Stimulated activated CD4-positive, alpha-beta T cell treated with anti-CD3 and anti-CD28 coated beads, TNF-alpha, amount 100 ng/mL, for 4 hours (primary cell): ENCODE data around the gene CCDC83.
"Not testable (repeated sequence)": the region's sequence is repeated elsewhere in the genome, so short reads cannot be mapped to it uniquely, and the experiment has no call there.

Source experiments
- DNase-seq, 3 experiments: peaks; one replicate each; pipeline ENCODE4 v3.0.0-alpha.2; 2020; ENCODE audit warnings: low read depth in 3 of 3

Gene CCDC83

DNA sequence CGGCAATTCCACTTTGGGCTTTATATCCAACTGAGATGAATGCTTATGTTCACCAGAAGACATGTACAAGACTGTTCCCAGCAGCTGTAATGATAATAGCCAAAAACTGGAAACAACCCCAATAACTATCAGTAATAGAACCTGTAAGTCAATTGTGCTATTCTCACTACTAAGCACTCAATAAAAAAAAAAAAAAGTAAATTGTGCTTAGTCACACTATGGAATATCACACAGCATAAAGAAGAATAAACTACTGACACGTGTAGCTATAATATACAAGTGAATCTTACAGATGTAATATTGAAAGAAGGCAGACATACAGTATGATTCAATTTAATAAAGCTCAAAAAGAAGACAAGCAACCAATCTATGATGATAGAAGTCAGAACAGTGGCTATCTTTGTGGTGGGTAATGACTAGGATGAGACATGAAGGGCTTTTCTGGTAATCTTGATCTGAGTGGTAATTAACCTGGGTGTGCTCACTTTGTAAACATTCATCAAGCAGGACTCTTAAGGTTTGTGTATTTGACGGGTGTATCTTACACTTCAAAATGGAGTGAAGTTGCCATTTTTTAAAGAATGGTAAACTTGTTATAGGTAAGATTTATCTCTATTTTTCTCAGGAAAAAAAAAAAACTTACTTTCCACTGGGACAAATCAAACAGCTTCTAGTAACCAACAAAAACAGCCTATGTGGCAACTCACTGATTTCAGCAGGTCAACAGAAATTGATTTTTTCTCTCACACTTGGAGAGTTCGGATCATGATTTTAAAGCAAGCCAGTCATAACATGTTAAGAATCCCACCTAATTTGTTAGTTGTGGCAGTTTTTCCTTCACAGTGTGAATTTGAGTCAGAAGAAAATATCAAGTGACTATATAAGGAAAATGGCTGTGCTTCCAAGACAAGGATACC is 84.2 kb downstream of the CCDC83 start:
- DNase-seq = no peak

DNA sequence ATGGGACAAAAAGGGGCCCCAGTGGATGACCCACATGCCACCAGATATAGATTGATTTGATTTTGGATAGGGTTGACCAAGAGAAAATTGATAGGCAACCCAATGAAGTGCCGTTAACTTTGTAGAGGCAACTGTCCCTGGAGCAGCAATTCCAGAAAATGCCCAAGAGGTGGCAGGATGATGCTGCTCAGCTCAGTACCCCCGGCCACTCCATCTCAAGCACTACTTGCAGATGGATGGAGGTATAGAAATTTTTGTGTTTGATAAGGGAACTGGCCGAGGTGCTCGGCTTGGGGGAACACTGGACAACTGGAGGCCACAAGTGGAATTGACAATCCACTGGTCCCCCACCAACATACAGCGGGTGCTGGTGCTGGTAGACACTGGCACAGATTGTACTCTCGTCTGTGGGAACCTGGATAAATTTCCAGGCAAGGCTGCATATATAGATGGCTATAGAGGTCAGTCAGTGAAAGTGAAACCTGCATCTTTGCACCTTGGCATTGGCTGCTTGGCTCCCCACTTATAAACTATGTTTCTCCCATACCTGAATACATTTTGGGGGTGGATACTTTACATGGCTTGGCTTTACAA is 86.3 kb downstream of the CCDC83 start:
- no peak for DNase-seq

DNA sequence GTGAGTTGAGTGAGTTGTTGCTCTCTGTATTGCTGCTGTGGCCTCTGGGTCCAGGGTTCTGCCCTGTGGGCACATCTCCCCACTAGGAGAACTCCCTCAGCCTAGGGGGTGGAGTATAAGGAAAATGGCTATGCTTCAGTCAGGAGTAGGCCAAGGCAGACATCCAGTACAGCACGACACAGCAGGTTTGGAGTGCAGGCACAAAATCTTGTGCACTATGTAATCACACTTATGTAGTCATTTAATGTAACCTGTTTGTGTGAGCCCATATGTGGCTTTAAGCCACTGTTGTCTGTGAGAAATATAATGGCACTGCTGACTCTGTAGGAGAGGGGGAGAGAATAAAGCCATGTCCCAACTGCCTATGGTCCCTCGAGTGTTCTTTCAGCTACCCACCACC is 90.1 kb downstream of the CCDC83 start:
- no peak for DNase-seq

DNA sequence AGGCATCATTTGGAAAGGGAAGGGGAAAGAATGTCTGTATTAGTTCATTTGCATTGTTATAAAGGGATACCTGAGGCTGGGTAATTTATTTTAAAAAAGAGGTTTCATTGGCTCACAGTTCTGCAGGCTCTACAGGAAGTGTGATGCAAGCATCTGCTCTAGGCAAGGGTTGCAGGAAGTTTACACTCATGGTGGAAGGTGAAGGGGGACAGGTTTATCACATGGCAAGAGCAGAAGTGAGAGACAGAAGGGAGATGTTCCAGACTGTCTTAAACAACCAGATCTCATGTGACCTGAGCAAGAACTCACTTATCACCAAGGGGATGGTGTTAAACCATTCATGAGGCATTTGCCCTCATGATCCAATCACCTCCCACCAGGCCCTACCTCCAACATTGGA is 90.6 kb downstream of the CCDC83 start:
- DNase-seq = no peak

DNA sequence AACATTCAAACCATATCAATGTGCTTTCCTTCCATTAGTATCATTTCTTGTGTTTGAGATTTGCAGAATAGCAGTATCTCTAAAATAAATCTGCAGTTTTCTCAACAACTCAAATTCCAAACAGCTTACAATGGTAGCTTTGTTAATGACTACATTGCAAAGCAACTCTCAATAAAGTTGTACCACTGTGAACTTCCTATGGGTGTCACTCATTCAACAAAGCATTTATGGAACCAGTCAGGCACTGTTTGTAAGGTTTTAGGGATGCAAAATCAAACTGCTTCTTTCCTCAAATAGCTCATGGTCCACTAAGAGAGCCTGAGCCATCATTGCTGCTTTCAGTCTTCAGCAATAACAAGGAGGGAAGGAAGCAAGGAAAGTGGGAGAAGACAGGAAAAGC is 91.0 kb downstream of the CCDC83 start:
- DNase-seq = no peak

DNA sequence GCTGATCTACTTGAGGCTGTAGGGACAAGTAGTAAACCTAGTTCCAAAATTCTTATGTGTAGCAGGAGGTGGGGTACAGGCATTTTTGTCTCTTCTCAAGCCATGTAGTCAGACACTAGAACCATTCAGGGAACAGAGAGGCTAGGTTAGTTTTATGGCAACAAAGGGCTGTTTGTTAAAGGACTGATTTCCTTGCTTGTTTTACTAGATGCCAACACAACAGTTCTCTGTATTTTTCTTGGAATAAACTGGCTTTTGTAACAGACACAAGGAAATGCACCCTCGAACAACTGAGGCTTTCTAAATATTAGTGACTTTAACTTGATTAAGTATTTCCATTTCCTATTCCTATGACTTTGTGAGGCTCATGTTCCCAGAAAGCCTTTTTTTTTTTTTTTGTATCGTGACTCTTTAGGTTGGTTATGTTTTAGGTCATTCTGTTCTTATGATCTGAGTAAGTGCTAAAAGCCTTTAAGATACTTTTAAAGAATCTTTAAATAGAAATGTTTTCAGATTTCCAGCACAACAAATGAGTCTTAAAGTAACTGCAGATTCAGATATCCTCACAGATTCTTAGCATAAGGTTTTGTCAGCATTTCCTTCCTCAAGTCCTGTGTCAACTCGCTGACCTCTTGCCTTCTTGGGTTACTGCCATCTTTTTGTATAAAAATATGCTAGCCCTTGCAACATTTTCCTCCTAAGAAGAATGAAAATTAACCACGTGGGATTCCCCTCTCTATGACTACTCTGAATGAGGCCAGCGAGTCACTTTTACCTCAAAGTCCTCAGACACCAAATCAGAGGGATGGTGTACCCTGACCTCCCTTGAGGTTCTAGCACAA is 92.5 kb downstream of the CCDC83 start:
- no peak for DNase-seq

DNA sequence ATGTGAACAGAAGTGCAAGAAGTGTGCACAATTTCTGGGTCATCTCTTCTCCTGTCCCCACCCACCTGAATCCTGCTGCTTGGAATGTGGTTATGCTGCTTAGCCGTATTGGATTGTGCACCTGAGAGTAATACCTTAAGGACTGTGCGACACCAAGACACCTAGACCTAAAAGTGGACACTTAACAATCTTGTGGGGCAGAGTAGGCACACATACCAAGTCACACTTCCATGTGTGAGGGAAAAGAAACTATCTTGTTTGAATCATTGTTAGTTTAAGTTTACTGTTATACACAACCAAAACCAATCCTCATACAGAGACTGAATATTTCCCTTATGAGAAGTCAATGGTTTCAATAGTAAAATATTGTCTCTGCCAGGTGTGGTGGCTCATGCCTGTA is 93.7 kb downstream of the CCDC83 start:
- DNase-seq = no peak

DNA sequence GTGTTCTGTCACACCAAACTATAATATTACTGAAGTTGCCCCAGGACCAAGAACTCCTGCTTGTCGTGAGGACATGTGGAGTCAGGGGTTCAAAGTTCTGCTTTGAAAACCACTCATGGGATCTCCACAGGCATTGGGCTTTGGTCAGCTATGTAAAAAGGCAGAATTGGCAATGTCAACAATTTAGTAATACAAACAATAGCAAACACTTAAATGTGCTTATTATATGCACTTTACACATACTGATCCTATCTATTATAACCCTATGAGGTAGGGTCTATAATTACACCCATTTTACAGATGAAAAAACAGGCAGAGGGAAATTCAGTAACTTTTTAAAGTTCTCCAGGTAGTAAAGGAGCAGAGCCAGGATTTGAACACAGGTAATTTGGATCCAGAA is 94.6 kb downstream of the CCDC83 start:
- DNase-seq = no peak

DNA sequence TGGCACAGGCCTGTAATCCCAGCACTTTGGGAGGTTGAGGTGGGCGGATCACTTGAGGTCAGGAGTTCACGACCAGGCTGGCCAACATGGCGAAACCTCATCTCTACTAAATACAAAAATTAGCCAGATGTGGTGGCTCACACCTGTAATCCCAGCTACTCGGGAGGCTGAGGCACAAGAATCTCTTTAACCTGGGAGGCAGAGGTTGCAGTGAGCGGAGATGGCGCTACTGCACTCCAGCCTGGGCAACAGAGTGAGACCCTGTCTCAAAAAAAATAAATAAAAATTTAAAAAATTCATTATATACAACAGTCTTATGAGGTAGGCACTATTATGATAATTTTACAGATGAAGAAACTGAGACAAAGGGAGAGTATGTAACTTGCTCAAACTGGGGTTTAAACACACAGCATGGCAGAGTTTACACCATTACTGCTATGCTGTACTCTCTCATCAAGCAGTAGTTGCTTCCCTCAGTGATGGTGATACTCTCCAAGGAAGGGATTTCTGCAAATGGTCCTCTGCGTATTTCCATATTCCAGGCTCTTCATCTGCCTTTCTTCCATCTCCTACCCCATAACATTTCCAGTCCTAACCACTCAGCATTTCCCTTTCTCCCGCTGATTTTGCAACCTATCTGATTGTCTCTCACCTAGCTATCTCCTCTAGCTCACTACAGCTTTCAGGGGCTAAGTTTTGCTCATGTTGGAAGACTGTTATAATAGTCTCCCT is 95.3 kb downstream of the CCDC83 start:
- DNase-seq = no peak

DNA sequence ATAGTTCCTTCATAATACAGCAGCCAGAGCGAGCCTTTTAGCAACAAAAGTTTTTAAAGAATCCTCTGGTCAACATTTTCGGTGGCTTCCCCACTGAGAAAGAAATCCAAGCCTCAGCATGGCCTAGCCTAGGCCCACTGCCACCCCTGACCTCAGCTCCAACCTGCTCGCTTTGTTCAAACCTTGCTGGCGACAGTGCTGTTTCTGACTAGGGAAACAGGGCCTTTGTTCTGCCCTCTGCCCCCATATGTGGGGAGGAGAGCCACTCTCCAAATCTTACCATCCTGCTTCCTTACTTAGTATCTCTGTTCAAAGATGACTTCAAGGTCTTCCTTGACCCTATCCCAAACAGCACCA is 95.8 kb downstream of the CCDC83 start:
- DNase-seq = no peak

DNA sequence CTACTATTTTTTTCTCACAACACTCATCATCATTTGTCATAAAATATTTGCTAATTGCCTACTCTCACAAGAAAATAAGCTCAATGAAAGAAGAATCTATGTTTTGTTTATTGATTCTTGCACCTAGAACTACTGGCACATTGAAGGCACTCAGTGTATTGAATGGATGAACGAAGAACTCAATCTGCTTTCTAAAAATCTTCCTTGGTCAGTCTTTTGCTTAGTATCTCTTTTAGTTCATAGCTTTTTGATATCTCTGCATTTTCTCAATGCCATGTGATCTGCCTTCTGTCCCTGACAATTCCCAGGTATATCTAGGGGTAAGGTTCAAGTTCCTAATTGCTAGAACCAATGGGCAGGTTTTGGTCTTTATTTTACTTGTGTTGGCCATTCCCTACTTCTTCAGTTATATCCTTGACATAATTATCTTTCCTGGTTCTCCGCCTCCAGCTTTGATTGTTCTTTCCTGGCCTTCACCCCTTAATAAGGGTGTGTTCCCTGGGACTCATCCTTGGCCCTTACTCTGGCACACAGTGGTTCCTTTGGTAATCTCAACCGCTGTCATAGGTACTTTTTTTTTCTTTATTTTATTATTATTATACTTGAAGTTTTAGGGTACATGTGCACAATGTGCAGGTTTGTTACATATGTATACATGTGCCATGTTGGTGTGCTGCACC is 96.4 kb downstream of the CCDC83 start:
- DNase-seq = no peak

DNA sequence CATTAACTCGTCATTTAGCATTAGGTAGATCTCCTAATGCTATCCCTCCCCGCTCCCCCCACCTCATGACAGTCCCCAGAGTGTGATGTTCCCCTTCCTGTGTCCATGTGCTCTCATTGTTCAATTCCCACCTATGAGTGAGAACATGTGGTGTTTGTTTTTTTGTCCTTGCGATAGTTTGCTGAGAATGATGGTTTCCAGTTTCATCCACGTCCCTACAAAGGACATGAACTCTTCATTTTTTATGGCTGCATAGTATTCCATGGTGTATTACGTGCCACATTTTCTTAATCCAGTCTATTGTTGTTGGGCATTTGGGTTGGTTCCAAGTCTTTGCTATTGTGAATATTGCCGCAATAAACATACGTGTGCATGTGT is 96.9 kb downstream of the CCDC83 start:
- DNase-seq = not testable (repeated sequence)

DNA sequence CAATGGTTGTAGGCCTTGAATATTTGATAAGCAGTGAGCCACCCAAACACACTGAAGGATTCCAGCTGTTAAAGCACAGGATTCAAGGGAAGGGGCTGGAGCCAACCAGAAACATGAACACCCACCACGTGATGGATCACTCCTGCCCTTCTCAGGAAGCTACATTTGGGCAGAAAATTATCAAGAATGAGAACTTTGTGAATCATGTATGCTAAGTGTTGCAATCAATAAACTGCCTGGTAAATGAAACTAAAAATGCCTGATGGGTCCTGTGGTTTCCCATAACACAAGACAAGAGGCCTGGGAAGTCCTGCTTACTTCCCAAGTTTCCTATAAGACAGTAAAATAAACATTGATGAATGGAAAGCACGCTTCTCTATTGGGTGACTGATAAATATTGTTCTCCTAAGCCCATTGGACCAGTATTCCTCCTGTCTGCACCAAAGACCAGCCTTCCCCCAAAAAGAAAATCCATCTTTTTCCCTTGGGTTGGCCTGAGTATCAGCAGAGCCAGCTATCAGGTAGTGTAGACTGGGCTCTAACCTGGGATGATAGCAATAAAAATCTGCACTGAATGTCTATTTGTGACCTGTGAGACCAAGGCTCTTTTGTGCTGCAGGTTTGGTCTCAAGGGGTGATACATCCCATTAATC is 98.4 kb downstream of the CCDC83 start:
- no peak for DNase-seq

DNA sequence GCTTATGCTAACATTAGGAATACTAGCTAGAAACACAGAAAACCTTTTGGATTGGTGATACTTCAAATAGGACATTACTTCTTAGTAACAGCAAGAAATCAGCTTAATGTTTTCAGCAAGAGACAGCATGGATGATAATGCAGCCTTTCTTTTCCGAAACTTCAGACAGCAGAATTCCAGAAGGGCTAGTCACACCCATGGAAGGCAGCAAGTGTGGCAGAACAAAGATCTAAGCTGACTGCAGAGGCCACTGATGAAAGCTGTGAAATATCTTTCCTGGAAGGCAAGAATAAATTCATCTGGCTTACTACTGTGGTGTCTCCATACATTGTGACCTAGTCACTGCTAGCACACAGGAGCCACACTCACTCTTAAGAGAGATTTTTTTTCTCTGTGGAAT is 100.3 kb downstream of the CCDC83 start:
- no peak for DNase-seq

DNA sequence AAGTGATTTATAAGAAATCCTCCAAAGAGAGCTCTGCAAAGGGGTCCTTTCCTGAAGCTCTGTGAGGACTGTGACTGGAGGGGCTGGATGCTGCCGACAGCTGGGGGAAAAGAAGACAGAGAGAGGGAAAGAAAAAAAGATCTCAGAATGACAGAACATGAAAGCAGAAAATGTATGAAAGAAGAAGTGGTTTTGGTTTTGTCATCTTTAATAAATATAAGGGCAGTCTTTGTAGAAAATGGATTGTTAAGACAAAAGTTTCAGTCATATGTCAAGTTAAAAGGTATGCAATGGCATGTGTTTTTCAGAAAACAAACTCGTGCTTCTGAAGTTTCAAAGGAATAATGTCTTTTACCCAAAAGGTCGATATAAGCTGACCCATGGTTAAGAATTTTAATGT is 105.5 kb downstream of the CCDC83 start:
- no peak for DNase-seq

DNA sequence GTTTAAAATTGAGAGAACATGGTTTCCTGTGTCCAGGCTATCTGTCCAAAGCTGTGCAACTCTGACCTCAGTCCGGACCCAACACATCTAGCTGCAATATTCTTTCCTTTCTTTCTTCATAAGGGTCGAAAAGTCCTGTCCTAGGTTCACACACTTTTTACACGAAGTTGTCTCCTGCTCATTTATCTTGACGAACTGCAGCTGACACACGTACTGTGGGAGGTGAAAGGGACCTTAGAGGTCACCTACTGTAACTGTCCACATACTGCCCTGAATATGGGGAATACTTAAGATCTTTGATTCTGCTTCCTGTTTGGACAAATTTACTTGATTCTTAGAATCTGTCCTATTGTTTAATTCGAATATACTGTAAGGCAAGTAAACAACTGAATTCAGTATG is 105.9 kb downstream of the CCDC83 start:
- no peak for DNase-seq

DNA sequence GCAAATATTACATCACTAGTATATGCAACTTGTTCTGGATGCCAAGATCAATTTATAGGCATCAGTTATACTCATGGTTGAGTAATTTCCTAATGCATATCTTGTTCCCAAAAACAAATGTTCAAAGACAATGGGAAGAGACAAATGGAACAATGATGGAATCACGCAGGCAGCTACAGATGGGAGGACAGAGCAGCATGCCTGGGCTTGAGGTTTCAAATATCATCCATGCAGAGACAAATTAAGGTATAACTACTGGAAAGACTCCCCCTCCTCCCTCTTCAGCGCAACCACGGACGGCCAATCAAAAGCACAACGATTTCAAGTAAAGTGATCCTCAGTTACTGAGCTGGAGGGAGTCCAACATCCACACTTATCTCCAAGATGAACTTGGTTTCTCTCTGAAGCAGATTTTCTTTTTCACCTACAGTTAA is 106.8 kb downstream of the CCDC83 start:
- DNase-seq = no peak

DNA sequence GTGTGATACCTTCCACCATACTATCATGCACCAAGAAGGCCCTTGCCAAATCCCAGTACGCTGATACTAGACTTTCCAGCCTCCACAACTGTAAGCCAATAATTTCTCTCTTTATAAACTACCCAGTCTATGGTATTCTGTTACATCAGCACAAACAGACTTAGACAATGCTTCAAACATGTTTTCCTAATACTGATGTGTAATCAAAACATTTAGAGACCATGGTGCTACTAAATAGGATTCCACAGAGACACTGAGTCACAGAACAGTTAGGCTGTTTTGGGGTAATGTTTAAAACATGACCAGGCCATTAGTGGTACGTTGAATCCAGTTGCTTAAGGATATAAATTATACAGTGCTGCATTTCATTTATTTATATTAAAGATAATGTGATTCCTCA is 110.0 kb downstream of the CCDC83 start:
- DNase-seq = no peak

DNA sequence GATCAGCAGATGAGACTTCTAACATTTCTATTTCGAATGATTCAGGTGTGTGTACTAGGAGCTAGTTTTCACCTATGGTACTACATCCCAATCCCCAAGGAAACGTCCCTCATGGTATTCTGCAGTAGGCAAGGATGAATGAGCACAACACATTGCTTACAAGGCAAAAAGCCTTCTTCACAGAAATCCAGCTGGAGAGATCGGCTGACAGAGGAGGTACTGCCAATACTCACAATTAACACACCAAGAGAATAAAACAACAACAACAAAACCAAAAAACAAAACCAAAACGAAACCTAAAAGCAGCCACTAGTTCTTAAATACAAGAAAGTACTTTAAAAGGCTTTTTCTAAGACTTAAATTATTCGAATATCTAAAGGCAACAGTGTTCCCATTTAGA is 112.3 kb downstream of the CCDC83 start:
- DNase-seq = no peak
